ENCODE measurements around the gene P3H2.

DNA sequence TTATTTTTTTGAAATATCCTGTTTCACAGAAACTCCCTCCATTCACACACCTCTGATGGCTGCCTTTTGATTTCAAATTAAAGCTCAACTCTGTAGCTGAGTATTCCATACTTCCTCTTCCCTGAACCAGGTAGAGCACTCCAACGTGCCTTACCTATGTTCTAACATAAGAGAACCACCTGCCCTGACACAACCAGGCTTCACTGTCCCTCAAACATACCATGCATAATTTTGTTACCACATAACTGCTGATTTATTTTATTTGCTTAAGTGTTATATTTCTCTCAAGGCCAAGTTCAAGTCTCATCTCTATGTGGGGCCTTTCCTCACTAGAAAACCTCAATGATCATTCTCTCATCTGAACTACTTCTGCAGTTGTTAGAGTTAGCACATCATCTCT lies 209.7 kb downstream of the P3H2 start:
- TF ChIP-seq CTCF (IDR thresholded peaks at IDR 0.05; ENCODE audit: borderline replicate concordance, extremely low read depth, low read length, poor library complexity, severe bottlenecking) (no peak), EZH2 (IDR thresholded peaks at IDR 0.05; ENCODE audit: borderline replicate concordance, low read depth, low read length, severe bottlenecking) (no peak)
